K562 (cell line): ENCODE results near the gene DRP2.

Experiments used
- CREB3L1 ChIP-seq: fragments of 450-650 bp; IDR thresholded peaks from 2 replicates; pipeline ENCODE4 v1.6.1; 2014; ENCODE audit warnings: low read depth, mild to moderate bottlenecking, moderate library complexity, borderline replicate concordance
- CTCF ChIP-seq, 3 experiments: IDR thresholded peaks in 2 of 3; conservative IDR thresholded peaks in 1 of 3; 2 replicates each; pipeline ENCODE4 v1.5.1; 2011 to 2012; ENCODE audit warnings: low read length in 3 of 3, mild to moderate bottlenecking in 3 of 3, control low read depth in 2 of 3, improper control_type of control experiment in 1 of 3, inconsistent platforms in 1 of 3, low read depth in 1 of 3, mixed read lengths in 1 of 3, moderate library complexity in 1 of 3; ENCODE audit not compliant: insufficient read depth in 2 of 3
- SP2 ChIP-seq: IDR thresholded peaks from 2 replicates; pipeline ENCODE4 v1.6.1; 2011; ENCODE audit warnings: mild to moderate bottlenecking, low read depth, low read length, moderate library complexity; ENCODE audit not compliant: poor library complexity, severe bottlenecking; ENCODE audit errors: extremely low read depth
- SREBF2 ChIP-seq: sonication (generic); formaldehyde crosslinking; IDR thresholded peaks from 2 replicates; pipeline ENCODE4 v1.4.0; 2020; ENCODE audit warnings: mild to moderate bottlenecking, missing genetic modification reagents
- ZNF274 ChIP-seq: IDR thresholded peaks from 2 replicates; pipeline ENCODE4 v1.6.1; 2011; ENCODE audit warnings: low read depth, mild to moderate bottlenecking, low read length, moderate library complexity, borderline replicate concordance

- TF ChIP-seq CTCF (IDR thresholded peaks at IDR 0.05 in 2 of 3, conservative IDR thresholded peaks at IDR 0.05 in 1 of 3; ENCODE audit: insufficient read depth in 2 of 3, low read depth in 1 of 3, low read length in 3 of 3), result no peak
- TF ChIP-seq SP2, result no peak
- TF ChIP-seq ZNF274, result no peak
- TF ChIP-seq SREBF2, result no peak
- no peak for TF ChIP-seq CREB3L1
Observed at GRCh38 chrX:101229170-101229569, 9.6 kb downstream of the DRP2 start.
